Neural crest cell (in vitro differentiated cells): Measurements from ENCODE around the gene AGBL1. TPM values are rescaled to one million over a fixed set of nuclear protein-coding genes. Genes with fewer than 3 reads are reported as not detected.

Source experiments
- DNase-seq: peaks from one replicate; pipeline ENCODE4 v3.0.0; 2021; ENCODE audit warnings: low read depth, mixed read lengths, low spot score
- H3K27ac Mint-ChIP-seq: one replicate; pipeline ENCODE4 v1.8.0; 2021; ENCODE audit warnings: mild to moderate bottlenecking, mixed read lengths; ENCODE audit not compliant: unreplicated experiment
- H3K27me3 Mint-ChIP-seq: 2 replicates; pipeline ENCODE4 v1.8.0; 2021; ENCODE audit warnings: low read depth, mild to moderate bottlenecking, mixed read lengths
- H3K36me3 Mint-ChIP-seq: 2 replicates; pipeline ENCODE4 v1.8.0; 2021; ENCODE audit warnings: low read depth, mild to moderate bottlenecking, mixed read lengths
- H3K4me1 Mint-ChIP-seq: 2 replicates; pipeline ENCODE4 v1.8.0; 2021; ENCODE audit warnings: mixed read lengths
- H3K4me3 Mint-ChIP-seq: one replicate; pipeline ENCODE4 v1.8.0; 2021; ENCODE audit warnings: mild to moderate bottlenecking, mixed read lengths
- H3K9me3 Mint-ChIP-seq: 2 replicates; pipeline ENCODE4 v1.8.0; 2021; ENCODE audit warnings: mixed read lengths
- CTCF ChIP-seq: fragments of 200-600 bp; sonication (generic); conservative IDR thresholded peaks from 2 replicates; pipeline ENCODE4 v1.5.0; 2021; ENCODE audit warnings: antibody characterized with exemption, mild to moderate bottlenecking
- long read RNA-seq: library from polyadenylated mRNA; unstranded; transcript quantifications from one replicate; pipeline ENCODE4 v2.0.0, GENCODE V29; 2020
- total RNA-seq: library from RNA; stranded (reverse); gene quantifications from 2 replicates; pipeline ENCODE4 v1.2.1, GENCODE V29; 2021

The AGBL1 gene
- total RNA-seq: 0.05 and 0.07 TPM in 2 replicates
- long read RNA-seq: 0 reads

GRCh38 chr15:86079508-86080266 lies at the start of gene AGBL1:
Gene AGBL1, plus strand, starts transcription at chr15:86079871.
- TF ChIP-seq CTCF: no peak

GRCh38 chr15:86034904-86035303 lies 44.8 kb upstream of the AGBL1 start:
- DNase-seq: no peak
- TF ChIP-seq CTCF: no peak
- Mint-ChIP-seq H3K27me3 (no peaks in the 10 kb centered on the region), H3K4me3 (no peak overlapping the region), H3K27ac (no peak overlapping the region), H3K4me1 (peaks cover 4% of the 10 kb centered on the region), H3K36me3 (no peaks in the 10 kb centered on the region), H3K9me3 (peaks cover 4% of the 10 kb centered on the region)

More at GRCh38 chr15:86079508-86080266, at the start of gene AGBL1:
- no peak within 1 kb of the TSS for H3K4me3 Mint-ChIP-seq
- H3K27me3 Mint-ChIP-seq: peaks cover 6% of the 10 kb centered on the region
- no peak for DNase-seq
- peaks cover 7% of the 10 kb centered on the region for H3K4me1 Mint-ChIP-seq
- H3K36me3 Mint-ChIP-seq: no peaks in the 10 kb centered on the region
- no peaks in the 10 kb centered on the region for H3K9me3 Mint-ChIP-seq
- no peak within 1 kb of the TSS for H3K27ac Mint-ChIP-seq

GRCh38 chr15:86036243-86036642 lies 43.4 kb upstream of the AGBL1 start:
- H3K36me3 Mint-ChIP-seq: no peaks in the 10 kb centered on the region
- H3K27me3 Mint-ChIP-seq: no peaks in the 10 kb centered on the region
- H3K4me1 Mint-ChIP-seq: peaks cover 13% of the 10 kb centered on the region
- no peak for DNase-seq
- H3K4me3 Mint-ChIP-seq: no peak overlapping the region
- no peak for TF ChIP-seq CTCF
- no peak overlapping the region for H3K27ac Mint-ChIP-seq
- H3K9me3 Mint-ChIP-seq: peaks cover 4% of the 10 kb centered on the region

- H3K4me1 Mint-ChIP-seq: peaks cover 17% of the 10 kb centered on the region
- no peaks in the 10 kb centered on the region for H3K27me3 Mint-ChIP-seq
- TF ChIP-seq CTCF: no peak
- no peak for DNase-seq
- no peak overlapping the region for H3K4me3 Mint-ChIP-seq
- no peak overlapping the region for H3K27ac Mint-ChIP-seq
- peaks cover 4% of the 10 kb centered on the region for H3K9me3 Mint-ChIP-seq
- no peaks in the 10 kb centered on the region for H3K36me3 Mint-ChIP-seq
These were observed 41.2 kb upstream of the AGBL1 start for GRCh38 chr15:86038491-86038890.

GRCh38 chr15:86040356-86041033 lies 39.2 kb upstream of the AGBL1 start:
- no peak for TF ChIP-seq CTCF
- peaks cover 4% of the 10 kb centered on the region for H3K9me3 Mint-ChIP-seq
- peaks cover 17% of the 10 kb centered on the region for H3K4me1 Mint-ChIP-seq
- H3K36me3 Mint-ChIP-seq: no peaks in the 10 kb centered on the region
- no peak overlapping the region for H3K27ac Mint-ChIP-seq
- H3K27me3 Mint-ChIP-seq: no peaks in the 10 kb centered on the region
- DNase-seq: no peak
- H3K4me3 Mint-ChIP-seq: no peak overlapping the region
